ENCODE data around the gene FAM114A1.

The FAM114A1 gene

DNA sequence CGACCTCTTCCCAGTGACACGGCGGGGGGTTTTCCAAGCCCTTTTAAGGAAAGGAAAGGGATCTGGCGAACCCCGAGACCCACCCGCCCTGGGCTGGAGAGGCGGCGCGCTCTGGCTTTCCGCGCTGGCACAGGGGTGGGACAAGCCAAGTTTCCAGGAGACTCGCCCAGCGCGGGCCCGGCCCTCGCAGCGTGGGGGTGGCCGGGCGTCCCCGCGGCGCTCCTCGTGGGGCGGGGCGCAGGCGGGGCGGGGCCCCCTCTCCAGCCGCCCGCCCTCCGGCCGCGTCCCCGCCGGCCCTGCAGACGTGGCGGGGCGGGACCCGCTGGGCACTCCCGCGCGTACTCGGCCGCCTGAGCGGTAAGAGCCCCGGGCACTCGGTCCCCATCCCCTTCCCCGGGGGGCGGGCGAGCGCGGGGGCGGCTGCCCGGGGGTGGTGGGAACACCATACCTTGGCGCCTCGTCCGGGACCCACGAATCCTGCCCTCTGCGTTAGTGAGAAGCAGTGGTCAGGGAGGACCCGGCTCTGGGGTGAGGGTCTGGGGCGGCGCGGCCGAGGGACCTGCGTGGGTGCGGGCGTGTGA, at the start of gene FAM114A1:
Gene FAM114A1, plus strand, starts transcription at position 329 of the 581 bp plus-strand sequence. CDS start 10,273 bp downstream, outside the sequence.
- no peak for DNase-seq (ENCODE audit: low spot score)

DNA sequence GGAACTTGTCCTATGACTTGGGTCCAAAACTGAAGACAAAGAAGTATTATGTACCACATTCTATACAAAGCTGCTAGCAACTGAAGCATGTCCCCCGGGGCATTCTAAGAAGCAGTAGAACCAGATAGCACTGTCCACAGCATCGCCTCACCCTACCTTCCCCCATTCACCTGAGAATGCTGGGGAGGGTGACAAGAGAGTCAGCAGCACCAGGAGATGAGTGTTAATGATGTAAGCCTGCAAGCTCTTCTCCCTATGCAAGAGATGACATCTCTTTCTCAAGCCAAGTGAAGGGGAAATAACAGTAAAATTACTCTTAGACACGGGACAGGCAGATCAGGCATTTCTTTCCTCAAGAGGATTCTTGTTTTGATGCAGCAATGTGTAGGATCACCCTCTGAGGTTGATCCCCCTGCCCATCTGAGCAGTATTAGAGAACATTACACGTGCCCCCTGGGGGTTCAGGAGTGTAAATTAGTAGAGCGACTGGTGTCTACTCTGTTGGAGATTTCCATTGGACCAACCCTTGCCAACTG, 49.1 kb upstream of the FAM114A1 start:
- no peak for DNase-seq (ENCODE audit: low spot score)

GRCh38 chr4:38819569-38819968, 48.0 kb upstream of the FAM114A1 start:
- no peak for DNase-seq (ENCODE audit: low spot score)

DNA sequence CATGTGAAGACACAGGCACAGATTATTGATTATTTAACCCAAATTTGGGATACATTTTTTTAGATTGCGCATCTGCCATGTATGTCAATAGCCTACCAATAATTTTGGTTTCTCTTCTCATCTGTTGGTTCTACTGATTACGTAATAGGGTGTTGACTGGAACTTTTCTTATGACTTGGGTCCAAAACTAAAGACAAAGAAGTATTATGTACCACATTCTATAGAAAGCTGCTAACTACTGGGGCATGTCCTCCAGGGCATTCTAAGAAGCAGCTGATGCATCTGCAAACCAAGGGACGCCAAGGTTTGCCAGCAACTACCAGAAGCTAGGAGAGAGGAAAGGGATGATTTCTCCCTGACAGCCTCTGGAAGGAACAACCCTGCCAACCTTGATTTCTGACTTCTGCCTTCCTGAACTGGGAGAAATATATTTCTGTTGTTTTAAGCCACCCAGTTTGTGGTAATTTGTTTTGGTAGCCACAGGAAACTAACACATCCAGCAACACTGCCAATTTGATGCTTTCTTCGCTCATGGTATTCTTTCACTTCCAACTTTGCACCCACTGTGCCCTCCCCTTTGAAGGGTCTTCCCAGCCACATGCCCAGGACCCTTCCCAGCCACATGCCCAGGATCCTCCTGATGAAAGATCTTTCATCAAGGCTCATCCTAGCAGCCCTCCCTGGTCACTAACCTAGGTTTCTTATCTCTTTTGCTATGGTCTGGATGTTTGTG, 47.1 kb upstream of the FAM114A1 start:
- no peak for DNase-seq (ENCODE audit: low spot score)

DNA sequence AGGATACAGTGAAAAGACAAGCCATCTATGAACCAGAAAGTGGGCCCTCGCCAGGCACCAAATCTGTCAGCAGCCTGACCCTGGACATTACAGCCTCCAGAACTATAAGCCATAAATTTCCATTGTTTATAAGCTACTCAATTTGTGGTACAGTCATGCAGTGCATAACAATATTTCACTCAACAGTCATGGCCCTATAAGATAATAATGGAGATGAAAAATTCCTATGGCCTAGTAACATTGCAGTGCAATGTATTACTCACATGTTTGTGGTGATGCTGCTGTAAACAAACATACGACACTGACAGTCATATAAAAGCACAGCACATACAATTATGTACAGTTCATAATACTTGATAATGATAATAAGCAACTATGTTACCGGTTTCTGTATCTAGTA, 45.9 kb upstream of the FAM114A1 start:
- DNase-seq (ENCODE audit: low spot score), result no peak

DNA sequence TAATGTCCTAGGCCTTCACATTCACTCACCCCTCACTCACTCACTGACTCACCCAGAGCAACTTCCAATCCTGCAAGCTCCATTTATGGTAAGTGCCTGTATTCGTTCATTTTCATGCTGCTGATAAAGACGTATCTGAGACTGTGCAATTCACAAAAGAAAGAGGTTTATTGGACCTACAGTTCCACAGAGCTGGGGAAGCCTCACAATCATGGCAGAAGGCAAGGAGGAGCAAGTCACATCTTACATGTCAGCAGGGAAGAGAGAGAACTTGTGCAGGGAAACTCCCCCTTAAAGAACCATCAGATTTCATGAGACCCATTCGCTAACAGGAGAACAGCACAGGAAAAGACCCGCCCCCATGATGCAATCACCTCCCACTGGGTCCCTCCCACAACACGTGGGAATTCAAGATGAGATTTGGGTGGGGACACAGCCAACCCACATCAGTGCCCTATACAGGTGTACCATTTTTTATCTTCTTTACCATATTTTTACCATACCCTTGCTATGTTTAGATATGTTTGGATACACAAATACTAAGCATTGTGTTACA, 44.8 kb upstream of the FAM114A1 start:
- no peak for DNase-seq (ENCODE audit: low spot score)

DNA sequence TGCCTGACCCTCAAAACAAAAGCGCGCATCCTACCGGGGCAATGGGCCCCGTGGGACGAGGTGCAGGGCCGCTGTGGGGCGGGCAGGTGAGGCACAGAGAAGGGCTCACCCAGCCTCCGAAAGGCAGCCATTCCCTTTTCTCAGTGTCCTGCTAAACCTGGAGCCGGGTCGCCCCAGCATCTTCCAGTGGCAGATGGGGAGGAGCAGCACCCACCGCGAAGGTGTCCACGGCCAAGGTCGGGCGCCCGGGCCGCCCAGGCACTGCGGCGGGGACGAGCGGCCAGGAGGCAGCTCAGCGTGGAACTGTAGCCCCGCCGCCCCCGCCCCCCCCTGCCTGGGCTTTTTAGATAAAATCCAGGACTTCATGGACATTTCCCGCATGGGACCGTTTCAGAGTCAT, 43.8 kb upstream of the FAM114A1 start:
- no peak for DNase-seq (ENCODE audit: low spot score)

DNA sequence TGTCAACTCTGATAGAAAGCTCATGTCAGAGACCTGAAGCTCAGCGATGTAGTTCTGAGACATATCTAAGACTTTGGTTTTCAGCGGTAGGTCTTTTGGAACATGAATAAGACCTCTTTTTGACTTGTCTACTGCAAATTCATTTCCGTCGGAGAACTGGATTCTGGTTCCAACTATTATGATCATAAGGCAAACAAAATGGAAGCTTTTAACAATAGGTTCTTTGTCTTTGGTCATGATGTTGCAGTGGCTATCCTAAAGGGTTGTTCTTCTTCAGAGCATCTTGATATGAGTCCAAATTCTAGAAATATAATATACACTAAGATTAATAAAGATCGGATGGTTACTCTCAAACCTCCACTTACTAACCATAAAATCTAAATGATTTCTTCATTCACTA, 38.4 kb upstream of the FAM114A1 start:
- DNase-seq (ENCODE audit: low spot score), result no peak

- no peak for DNase-seq (ENCODE audit: low spot score)
These were observed 36.0 kb upstream of the FAM114A1 start for GRCh38 chr4:38831653-38832052.

GRCh38 chr4:38832206-38832605, 35.4 kb upstream of the FAM114A1 start:
- DNase-seq (ENCODE audit: low spot score), result no peak

DNA sequence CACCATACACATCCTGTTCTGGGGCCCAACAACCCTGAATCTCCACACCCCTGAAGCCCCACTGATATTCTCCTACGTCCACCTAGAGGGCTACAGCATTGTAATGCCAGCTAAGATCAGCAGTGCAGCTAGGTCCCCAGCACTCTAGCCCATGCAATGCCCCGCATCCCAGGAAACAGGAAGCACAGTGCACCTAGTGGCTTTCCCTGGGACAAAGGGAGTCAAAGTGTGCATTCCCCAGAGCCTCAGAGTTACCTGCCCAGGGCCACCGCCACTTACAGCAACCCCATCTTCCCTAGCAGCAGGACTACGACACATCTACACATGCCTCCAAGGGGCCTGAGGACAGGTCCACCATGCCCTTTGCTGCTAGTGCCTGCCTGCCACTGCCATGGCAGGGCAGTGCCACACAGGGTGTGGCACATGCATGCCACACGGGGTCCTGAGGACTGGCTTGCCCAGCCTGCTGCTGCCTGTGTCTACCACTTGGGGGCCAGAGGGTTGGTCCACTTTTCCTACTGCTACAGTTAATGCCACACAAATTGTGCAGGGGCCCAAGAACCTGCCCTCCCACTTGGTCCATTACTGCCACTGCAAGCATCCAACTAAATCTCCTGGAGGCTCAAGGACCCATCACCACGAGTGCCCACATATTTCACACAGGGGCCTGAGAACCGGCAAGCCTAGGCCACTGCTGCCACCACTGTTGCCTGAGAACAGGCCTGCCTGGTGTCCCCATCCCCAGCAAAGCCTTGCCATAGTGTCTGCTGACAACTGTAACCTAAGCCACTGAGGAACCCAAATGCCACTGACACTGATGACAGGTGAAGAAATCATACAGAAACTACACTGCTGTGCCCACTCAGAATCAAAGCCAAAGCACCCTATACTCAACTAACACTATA, 34.7 kb upstream of the FAM114A1 start:
- DNase-seq (ENCODE audit: low spot score), result no peak

DNA sequence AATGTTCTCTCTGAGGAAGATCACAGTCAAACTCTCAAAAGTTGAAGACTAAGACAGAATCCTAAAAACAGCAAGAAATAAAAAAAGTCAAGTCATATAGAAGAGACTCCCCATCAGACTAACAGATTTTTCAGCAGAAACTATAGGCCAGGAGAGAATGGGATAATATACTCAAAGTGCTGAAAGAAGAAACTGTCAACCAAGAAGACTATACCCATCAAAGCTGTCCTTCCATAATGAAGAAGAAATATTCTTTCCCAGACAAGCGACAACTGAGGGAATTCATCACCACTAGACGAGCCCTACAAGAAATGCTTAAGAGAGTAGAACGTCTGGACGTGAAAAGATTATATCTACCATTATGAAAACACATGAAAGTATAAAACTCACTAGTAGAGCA, 33.0 kb upstream of the FAM114A1 start:
- DNase-seq (ENCODE audit: low spot score), result no peak

DNA sequence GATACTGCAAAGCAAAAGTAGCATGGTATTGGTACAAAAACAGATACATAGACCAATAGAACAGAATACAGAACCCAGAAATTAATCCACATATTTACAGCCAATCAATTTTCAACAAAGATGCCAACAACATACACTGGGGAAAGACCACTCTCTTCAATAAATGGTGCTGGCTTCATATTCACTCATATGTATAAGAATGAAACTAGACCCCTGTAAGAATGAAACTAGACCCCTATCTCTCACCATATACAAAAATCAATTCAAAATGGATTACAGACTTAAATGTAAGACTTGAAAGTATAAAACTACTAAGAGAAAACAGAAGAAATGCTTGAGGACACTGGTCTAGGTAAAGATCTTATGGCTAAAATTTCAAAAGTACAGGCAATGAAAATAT, 30.3 kb upstream of the FAM114A1 start:
- DNase-seq (ENCODE audit: low spot score), result no peak

DNA sequence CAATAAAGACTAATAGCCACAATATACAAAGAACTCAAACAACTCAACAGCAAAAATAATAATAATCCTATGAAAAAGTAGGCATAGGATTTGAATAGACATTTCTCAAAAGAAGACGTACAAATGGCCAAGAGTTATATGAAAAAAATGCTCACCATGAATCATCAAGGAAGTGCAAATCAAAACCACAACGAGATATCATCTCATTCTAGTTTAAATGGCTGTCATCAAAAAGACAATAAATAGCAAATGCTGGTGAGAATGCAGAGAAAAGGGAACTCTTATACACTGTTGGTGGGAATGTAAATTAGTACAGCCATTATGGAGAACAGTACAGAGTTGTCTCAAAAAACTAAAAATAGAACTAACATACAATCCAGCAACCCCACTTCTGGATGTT, 29.8 kb upstream of the FAM114A1 start:
- no peak for DNase-seq (ENCODE audit: low spot score)

GRCh38 chr4:38842994-38843393, 24.6 kb upstream of the FAM114A1 start:
- DNase-seq (ENCODE audit: low spot score), result no peak

DNA sequence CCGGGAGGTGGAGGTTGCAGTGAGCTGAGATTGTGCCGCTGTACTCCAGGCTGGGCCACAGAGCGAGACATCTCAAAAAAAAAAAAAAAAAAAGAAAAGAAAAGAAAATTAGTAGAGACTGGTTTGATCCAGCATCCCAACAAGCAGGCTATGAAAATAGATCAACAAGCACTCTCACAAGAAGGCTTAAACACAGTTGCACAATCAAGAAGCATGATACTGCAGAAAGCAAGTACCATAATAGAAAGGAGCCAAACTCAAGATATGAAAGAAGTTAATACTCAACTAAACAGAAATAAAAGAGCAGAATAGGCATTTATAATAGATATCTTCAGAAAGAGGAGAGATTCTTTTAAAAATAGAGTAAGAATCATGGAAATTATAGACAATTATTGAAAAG, 21.6 kb upstream of the FAM114A1 start:
- DNase-seq (ENCODE audit: low spot score), result no peak

DNA sequence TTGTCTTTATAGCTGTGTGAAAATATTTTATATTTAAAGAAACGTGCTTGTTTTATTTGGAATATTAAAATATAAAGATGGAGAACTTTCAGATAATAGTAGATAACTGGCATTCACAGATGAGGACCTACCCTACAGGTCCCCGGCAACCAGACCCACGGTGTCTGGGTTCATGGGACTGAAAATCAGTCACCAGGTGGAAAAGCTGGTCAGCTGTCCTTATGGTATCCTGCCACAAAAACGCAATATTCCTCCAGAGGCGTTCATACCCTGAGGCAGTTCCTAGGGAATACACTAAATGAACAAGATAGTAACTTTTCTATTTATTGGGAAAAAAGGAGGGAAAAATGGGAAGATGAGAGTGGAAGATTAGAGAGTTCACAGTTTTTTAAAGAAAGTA, 12.1 kb upstream of the FAM114A1 start:
- no peak for DNase-seq (ENCODE audit: low spot score)

- DNase-seq (ENCODE audit: low spot score), result no peak
These were observed 11.6 kb upstream of the FAM114A1 start for GRCh38 chr4:38856046-38856445.

GRCh38 chr4:38856524-38857337, 10.9 kb upstream of the FAM114A1 start, which contains the start of gene TLR6:
Gene TLR6, minus strand, starts transcription at chr4:38856817. Its CDS starts 27,344 bp downstream, at chr4:38829473.
- DNase-seq (ENCODE audit: low spot score), result peak; percentile 50

DNA sequence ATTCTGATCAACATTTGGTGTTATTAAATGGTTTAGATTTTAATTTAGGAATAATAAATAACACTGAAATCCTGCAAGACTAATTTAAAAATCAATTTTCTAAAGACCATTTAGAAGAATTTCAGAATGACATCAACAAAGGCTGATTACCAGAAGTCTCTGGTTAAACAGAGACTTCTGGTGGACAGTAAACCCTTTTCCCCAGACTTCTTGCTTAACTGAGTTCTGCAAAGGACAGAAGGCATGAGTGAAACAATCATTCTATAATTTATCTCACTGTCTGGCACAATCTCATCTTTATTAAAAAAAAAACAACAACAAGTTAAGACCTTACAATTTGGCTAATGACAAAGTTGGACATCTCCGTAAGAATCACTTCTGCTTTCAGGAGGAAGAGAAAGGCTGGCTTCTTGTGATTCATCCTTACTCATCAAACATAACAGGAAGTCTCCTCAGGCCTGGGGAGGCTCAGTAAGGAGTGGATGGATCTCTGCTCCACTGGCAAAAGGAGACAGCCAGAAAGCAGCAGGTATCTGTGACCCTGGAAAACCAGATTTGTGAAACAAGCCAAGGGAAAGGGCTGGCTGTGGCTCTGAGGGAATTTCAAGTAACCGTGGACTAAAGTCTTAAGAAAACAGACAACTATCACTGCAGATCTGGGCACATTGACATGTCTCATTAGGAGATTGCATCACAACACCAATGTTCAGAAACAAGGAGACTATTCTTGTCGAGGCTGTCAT, 10.1 kb upstream of the FAM114A1 start:
- DNase-seq (ENCODE audit: low spot score), result no peak

GRCh38 chr4:38858097-38858420, 9.5 kb upstream of the FAM114A1 start:
- no peak for DNase-seq (ENCODE audit: low spot score)

Data from cerebellar cortex (tissue), 1 donor.